Lung microvascular endothelial cell (primary cell): ENCODE data around the gene TRMT1. TPM values are rescaled to one million over a fixed set of nuclear protein-coding genes. Genes with fewer than 3 reads are reported as not detected.

Source experiments
- DNase-seq, 2 donors: peaks; one replicate each; pipeline versions ENCODE4 v3.0.0 to v3.0.0-alpha.2; 2010; ENCODE audit warnings: low read depth in 2 of 2
- total RNA-seq: library from RNA; depleted of rRNA; stranded (reverse); fragments of >200 nt; gene quantifications from 2 replicates; pipeline ENCODE4 v1.2.1, GENCODE V29; 2014

TRMT1 gene
- total RNA-seq, 1 donor from 2014 or later: 26.6 TPM

DNA sequence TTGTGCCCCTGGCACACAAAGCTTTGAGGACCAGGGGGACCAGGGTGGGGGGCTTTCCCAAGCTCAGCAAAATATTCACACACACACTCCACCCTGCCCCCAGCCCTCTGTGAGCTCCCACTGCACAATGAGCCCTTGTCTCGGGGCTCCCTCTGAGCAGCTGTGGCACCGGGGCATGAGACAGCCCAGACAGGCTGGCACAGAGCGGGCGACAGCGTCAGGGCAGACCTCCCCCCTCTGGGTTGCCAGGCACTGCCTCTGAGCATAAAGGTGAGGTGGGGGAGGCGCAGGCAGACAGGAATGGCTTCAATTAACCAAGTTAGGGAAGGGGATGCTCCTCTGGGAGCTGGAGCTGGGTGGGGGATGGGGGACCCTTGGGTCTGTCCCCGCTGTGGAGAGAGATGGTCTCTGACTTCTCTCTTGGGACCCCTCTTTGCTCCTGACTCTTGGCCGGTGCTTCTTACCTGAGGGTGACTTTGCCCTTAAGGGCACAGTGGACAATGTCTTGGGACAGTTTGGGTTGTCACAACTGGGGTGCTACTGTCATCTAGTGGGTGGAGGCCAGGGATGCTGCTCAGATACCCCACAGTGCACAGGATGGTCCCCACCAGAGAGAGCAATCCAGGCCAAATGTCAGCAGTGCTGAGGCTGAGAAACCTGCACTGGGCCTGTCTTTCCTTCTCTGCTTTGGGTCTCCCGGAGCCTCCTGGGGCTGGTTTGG, 44.2 kb downstream of the TRMT1 start:
- no peak for DNase-seq

DNA sequence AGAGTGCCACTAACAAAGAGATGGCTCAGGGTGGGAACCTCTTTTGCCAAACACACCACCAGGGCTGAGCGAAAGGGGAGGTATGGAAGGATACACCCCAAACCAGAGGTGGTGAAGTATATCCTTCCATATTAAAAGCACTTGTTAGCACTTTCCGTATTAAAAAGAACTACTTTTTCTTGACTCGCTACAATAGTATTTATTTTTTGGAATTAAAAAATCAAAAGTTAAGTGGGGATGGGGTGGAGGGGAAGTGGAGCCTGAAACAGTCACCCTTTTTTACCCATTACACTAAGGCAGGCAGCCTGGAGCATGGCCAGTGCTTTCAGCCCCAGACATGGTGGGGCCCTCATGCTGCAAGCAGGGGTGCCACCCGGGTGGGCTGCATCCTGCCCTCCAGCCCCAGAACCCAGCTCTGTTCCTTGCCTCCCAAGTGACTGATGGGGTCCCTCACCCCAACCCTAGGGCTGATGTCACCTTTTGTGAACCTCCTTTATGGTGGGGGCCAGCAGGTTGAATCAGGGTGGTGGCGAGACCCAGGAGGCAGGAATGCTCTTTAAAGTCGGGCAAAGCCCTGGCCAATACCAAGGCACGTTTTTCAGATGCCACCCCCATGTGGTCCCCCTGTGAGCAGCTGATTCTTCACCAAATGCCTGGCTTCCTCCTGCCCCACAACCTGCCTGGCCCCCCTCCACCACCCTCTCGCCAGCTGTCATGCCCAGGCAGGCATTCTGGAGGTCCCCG, 44.9 kb downstream of the TRMT1 start:
- DNase-seq: no peak

DNA sequence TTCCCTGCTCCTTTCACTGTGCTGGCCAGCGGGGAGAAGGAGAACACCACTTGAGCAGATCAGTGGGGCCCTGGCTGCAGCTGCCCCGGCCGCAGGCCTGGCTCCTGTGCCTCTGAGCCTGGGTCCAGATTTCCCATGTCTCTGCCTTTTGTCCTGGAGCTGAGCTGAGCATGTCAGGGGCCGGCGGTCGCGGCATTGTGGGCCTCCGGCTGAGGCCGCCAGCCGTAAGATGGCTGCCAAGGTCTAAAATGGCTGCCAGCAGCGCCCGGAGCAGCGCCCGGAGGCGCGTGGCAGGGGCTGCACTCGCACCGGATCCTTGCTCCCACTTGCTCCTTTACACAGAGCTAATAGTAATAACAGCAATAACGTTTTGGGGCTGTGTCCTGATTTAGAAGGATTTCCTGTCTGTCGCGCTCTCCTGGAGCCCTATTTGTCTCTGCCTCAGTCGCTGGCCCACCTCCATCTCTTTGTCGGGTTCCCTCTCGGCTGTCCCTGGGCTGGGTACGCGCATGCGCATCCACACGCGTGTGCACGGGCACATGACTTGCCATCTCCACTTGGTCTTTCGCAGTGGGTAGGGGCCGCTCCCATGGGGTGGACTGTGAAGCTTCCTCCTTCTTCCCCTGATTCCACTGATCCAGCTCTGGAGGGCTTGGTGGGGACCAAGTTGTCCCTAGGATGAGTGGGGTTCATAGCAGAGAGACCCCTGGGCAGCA, 46.0 kb downstream of the TRMT1 start:
- no peak for DNase-seq

DNA sequence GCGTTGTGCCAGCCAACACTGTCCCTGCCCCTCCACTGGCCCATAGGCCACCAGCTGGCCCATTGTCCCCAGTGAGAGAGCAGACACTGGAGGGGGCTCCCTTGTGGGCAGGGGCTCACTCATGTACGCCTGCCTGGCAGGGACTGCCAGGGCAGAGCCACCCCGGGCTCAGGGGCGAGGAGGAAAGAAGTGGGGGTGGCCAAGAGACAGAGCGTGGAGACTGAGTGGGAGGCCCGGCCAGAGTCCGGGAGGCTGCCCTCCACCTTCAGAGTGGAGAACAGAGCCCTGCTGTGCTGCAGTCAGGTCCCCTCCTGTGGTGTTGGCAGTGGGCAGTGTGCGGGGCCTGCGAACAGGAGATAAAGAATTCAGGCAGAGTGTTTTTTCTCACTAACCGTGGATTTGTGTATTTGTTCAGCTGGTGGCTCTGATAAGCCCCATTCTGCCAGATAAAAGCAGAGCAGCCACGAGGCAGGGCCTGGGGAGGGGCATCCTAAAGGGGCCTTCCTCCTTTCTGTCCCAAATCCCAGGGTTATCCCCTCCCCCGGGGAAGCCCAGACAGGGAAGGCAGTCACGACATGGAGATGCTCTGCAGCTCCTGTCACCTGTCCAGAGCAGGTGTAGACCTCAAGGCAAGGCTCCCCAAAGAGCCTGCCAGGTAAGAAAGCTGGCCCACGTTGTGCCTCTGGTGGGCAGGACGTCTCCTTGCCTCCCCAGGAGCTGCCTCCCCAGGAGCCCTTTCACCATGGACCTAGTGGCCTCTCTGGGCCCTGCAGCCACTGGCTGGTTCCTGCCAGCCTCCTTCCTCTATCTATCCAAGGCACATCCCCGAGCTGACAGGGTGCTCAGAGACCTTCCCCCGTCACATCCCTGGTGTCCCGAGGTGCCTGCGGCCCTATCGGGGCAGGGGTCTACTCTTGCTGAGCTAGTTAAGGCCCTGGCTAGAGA, 46.9 kb downstream of the TRMT1 start:
- peak in 1 of 2 donors; percentile 45 for DNase-seq

DNA sequence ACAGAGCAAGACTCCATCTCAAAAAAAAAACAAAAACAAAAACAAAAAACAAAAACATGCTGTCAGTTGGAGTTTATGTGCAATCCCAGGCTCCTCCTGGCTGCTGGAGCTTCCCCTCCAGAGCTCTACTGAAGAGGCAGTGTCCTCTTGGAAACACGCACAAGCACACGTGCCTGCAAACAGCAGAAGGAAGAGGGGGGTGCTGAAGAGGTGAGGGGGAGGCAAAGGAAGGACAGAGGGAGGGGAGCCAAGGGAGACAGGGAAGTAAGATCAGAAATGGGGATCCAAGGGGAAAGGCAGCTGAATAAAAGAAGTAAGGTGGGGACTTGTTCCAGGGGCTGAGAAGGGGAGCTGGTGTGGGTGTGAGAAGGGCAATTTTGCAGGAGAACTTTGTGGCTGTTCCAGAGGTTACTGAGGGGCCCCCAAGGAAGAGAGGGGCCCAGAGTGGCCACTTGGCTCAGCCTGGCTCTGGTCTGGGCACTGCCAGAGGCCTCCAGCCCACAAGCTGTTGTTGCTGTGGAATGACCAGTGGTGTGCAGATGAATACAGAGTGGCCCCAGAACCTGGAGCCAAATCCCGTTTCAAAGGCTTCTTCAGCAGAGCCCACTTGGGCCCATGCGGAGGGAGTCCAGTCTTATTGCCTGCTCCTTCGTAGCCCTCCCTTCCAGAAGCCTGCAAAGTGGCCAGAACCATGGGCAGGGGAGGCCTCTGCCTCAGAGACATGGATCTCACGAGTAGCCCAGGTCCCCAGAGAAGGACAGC, 48.3 kb downstream of the TRMT1 start:
- DNase-seq: no peak

DNA sequence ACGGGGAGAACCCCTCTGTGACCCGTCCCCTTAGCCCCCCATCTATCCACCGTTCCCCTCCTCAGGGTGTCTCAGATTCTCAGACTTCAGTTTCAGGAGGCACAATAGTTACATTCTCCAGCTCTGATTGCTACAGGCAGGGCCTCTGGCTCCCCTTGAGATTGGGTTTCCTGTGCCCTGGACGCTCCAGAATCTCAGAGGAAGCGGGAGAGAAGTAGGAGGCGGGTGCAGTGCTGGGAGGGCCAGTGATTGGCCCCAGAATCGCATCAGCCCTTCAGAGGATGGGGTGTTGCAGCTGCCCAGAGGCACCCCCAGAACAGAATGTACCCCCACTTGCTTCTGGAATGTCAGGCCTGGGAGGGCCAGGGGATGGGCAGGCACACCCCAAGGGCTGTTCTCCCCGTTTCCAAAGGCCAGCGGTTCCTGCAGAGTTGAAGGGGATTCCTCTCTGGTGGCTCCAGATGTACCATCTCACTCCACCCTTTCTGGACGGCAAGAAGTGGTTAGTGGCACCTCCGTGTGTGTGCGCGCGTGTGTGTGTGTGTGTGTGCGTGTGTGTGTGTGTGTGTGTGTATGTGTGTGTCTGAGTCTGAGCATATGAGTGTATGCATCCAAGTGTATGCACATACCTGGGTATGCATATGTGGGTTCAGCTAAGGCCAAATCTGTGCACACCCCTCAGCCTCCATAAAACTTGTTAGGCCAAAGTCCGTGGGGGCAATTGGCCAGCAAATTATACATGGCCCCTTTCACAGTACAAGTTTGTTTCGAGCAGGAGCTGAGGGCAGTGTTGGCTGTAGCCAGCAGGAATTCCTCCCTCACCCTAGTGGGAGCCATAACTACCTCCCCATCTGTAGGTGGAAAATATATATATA, 49.4 kb downstream of the TRMT1 start:
- no peak for DNase-seq

DNA sequence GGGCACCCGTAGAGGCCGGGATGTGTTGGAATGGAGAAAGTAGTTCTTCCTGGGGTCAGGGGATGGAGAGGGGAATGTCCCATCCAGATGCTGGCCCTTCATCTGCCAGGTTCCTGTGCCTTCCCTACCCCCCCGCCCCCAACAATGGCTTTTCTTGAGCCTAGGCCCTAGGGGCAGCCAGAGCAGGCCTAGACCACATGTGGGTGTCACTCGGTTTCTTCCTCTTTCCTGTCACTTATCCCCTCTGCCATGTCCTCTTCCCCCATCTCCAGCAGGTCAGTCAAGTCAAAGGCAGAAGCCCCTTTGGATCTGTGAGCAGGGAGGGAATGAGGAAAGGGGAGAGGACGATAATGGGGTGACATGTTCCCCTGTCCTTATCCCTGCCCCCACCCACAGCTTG, 50.3 kb downstream of the TRMT1 start:
- no peak for DNase-seq

DNA sequence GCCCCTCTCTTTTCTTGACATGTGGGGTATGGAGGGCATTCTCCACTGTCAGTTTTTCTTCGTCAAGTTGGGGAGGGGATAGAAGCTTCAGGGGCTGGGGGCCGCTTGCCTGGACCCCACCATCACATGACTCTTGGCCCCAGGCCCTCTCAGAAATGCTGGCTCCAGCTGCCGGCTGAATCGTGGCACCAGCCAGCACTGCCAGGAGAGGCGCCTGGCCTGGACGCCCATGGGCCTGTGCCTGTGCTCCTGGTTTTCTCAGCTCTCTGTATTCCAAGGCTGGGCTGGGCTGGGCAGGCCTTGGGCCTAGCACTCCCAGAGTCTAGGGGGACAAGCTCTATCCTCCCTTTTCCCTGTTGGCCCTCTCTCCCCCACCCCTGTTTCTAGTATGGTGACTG, 52.4 kb downstream of the TRMT1 start:
- DNase-seq: no peak

DNA sequence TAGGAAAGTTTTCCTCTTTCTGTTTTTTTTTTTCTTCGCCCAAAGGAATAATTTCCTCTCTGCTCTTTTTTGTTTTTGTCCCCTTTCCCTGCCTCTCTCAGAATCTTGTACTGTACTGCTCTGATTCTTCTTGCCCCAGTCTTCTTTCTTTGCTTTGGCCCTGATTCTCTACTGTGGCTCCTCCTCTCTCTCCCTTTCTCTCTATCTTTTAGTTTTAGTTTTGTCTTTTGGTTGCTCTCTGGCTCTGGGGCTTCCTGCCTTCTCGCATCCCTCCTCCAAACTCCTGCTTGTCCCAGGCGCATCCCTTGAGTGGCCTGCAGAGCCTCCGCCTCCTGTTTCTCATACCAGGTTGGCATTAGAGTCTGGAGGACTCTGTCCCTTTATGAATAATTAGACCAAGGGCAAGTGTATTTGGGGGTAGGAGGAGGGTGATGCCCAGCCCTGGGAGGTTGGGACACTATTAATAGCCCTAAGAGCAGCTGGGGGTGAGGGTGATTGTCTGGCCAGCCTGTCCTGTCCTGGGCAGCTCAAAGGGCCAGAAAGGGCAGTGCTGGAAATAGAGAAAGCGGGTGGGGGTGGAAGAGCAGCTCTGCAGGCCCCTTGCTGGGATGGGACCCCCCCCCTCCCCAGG, 53.0 kb downstream of the TRMT1 start:
- DNase-seq: no peak

DNA sequence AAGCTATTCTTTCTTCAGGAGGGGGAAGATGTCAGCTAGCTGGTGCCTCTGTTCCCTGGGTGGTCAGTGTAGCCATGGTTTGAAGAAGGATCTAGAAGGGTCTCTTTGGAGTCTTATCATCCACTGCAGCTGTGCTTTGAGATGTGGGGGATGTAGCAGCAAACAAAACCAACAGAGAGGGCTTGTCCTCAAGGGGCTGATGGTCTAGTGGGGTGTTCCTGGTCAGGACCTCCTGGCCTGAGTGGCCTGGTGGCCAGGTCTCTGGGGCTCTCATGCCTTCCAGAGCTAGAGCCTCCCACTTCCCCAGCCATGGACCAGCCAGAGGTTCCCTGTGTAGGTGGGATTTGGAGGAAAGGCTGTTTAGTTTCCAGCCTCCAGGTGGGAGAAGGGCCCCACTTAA, 54.2 kb downstream of the TRMT1 start:
- DNase-seq: no peak

DNA sequence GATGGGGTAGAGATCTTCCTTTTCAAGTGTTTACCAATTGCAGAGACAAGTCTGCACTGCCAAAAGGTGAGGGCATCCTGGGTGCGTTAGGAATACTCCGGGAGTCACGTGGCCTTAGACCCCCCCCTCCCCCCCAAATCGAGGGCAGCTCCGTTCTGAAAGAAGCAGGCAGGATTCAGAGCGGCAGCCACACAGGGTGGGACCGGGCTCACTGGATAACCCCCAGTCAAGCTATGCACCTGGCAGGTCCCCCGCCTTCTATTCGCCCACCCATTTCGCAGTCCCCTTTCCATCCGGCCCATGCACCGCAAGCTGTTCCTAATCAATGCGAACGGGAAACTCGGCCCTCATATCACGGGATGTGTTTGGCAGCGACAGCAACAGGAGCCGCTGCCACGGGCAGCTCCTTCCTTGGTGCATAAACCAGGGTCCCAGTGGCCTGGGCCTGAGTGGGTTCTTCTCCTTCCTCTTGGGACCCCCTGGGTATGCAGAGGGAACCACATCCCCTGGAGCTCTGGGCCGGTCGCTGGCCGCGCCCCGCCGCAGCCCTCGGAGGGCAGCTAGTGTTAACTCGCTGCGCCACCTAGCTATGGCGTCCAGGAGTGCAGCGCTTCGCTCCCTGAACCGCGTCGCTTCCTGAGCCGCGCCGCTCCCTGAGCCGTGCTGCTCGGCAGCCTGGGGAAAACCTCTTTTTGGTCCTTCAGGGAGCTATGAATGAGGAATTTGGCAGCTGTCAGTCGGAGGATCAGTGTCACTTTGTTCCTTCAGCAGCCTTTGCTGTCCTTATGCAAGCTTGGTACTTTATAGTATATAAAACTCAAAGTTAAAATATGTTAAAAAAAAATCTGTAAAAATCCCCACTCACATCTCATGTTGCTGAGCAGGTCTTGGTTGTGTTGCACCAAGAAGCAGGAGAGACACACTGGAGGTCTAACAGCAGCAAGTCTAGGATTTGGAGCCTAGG, 55.3 kb downstream of the TRMT1 start:
- peak; percentile 79 to 87 for DNase-seq

DNA sequence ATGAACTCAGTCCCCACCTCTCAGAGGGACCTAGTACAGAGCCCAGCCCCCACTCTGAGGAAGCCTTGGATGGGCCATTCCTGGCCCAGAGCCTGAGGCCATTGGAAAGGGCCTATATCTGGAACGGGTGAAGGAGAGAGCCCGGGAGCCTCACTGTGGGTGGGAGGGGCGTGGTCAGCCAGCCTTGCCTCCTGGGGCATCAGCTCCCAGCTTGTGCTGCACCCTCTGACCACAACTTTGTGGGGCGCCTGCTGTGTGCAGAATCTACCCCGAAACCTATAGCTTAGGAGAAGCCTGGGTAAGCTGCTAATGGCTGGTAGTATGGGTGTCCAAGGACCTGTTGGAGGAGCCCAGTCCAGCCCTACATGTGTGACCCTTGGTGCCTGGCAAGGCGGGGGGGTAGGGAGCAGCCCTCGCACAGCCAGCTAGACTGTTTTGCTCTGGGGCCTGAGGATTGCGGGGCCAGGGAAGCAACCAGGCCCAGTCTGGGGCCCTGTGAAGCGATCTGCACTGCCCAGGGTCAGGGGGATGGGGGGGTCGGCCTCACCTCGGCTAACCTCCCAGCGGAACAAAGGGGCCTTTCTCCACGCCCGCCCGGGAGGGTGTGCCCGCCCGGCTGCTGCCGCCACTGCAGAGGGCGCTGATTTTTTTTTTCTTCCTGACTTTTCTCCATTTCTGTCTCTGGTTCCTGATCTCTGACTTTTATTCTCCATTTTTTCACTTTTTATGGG, 56.1 kb downstream of the TRMT1 start:
- no peak for DNase-seq

DNA sequence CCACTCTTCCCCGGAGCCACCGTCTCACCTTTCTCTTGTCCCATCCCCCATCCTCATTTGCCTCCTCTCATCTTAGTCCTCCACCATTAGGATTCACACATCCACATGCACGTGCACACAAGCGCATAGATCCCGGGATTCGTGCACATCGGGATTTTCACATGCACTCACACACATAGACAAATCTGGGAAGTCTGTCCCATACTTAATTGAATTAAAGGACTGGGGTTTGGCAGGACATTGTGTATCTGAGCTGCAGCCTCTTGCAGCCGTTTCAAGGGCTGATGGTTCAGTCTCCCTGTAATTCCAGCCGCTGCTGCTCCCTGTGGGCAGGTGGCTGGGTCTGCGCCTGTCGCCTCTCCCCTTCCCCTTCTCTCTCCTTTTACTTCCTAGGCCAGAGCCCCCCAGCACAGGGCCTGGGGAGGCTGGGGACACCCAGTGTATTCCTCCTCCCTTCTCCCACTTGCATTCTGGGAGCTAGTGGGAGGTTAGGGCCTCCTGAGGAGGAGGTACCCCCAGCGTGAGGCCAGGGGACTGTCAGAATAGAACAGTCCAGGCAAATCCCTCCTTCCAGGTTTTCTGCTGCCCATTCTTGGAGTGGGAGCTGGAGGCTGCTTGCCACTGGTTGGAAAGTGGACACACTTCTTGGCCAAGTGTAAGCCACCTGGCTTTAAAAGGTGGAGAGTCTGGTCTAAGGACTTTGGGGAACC, 57.4 kb downstream of the TRMT1 start:
- DNase-seq: no peak

DNA sequence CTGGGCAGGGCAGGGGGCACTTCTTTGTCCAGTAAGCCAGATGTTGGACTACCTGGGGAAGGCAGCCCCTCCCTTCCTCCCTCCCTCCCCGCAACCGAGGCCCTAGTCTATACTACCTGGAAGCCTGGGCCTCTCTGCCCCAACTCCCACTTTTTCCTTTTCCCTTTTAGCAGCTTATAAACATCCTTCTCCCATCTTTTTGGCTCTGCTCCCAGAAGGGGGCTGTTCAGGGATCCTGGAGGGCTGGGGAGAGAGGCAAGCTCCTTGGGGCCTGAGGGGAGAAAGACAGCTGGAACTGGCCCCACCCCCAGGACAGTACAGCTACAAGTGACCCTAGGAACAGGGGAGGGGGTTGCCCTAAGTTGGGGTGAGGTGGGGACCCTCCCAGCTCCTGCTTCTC, 58.8 kb downstream of the TRMT1 start:
- no peak for DNase-seq

DNA sequence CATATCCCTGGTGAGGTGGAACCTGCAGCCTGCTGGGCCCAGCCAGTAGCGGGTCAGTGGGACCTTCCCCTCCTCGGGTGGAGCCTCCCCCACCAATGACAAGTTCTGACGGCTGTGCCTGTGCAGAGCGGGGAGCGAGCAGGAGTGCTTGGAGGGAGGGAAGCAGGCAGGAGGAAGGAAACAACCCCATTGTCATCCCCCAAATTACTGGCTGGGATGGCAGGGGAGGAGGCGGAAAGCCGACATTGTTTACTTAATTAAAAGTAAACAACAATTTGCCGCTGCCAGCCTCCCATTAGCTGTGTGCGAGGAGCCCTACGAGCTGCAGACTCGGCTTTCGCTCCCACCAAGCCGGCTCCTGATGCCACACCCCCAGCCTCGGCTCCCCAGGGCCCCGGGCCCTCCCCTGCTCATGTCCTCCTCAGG, 59.4 kb downstream of the TRMT1 start:
- DNase-seq: peak in 1 of 2 donors; percentile 27

DNA sequence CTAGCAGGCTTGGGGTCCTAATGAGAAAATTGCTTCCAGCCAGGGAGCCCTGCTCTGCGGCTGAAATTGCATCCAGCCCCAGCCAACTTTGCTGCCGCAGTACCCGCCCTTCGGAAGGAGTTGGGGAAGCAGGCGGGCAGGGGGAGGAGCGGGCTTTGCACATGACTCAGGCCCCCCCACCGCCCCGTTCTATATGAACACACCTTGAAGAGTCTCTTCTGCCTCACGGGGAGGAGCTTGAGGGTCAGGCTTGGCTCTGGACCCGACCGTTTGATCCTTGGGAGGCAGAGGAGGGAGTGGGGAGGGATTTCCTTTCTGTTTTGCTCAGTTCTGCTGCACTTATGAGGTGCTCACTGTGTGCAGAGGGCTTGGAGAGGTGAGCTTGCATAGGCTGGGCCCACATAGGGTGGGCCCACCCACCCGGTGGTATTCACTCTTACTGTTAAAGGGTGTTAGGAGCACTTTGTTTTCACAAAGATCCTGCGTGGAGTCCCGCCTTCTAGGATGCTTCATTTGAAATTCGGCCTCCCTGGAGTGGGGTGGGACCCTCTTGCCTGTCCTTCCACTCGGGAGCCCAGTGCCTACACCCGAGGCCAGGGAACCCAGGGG, 60.4 kb downstream of the TRMT1 start:
- DNase-seq: peak in 1 of 2 donors; percentile 37
